ENCODE measurements around the gene OR52I2. TPM values are rescaled to one million over a fixed set of nuclear protein-coding genes. Genes with fewer than 3 reads are reported as not detected.
A peak's percentile ranks its signal among the peaks of the same experiment; 100 is the strongest.

OR52I2 gene
- polyA plus RNA-seq, 1 experiment: not detected

GRCh38 chr11:4607096-4607495 is 25.6 kb downstream of the OR52I2 start:
- DNase-seq (ENCODE audit: low read depth): no peak
- CTCF ChIA-PET: interaction anchor here (3.3 kb wide), 1 partner anchor 29 kb away, joined by 16 read pairs; the partner anchor contains the start of gene OR51D1
- peak overlapping the region; percentile 61 for H3K4me3 ChIP-seq (ENCODE audit: low read depth, low read length)
- no peaks in the 10 kb centered on the region for H3K27me3 ChIP-seq (ENCODE audit: control insufficient read depth, insufficient read depth, low read length)
- H3K36me3 ChIP-seq (ENCODE audit: control insufficient read depth, insufficient read depth, low read length): peaks cover 1% of the 10 kb centered on the region; the same call in 1 of the 2 replicates
- no peak for TF ChIP-seq CTCF (IDR thresholded peaks at IDR 0.05; ENCODE audit: insufficient read depth, low read depth, low read length)
- POLR2A ChIA-PET: no interaction called here

GRCh38 chr11:4607781-4608666 is 26.5 kb downstream of the OR52I2 start, which contains the start of gene TRIM68:
Gene TRIM68, minus strand, starts transcription at chr11:4608231. Its CDS starts 2,727 bp downstream, at chr11:4605504.
- peaks cover 1% of the 10 kb centered on the region; the same call in 1 of the 2 replicates for H3K36me3 ChIP-seq (ENCODE audit: control insufficient read depth, insufficient read depth, low read length)
- DNase-seq (ENCODE audit: low read depth): peak; percentile 75
- ChIA-PET POLR2A (no interaction called here), CTCF (interaction anchor here (0.8 to 3.3 kb wide), 2 partner anchors 11 to 29 kb away, joined by 3 to 16 read pairs; partner anchors contain the start of gene OR51D1)
- no peaks in the 10 kb centered on the region; the same call in 1 of the 2 replicates for H3K27me3 ChIP-seq (ENCODE audit: control insufficient read depth, insufficient read depth, low read length)
- H3K4me3 ChIP-seq (ENCODE audit: low read depth, low read length): peak within 1 kb of the TSS; percentile 61
- no peak for TF ChIP-seq CTCF (IDR thresholded peaks at IDR 0.05; ENCODE audit: insufficient read depth, low read depth, low read length)

- no peak for TF ChIP-seq CTCF (IDR thresholded peaks at IDR 0.05; ENCODE audit: insufficient read depth, low read depth, low read length)
- ChIA-PET CTCF (no interaction called here), POLR2A (no interaction called here)
- Histone ChIP-seq H3K4me3 (ENCODE audit: low read depth, low read length) (no peak overlapping the region), H3K36me3 (ENCODE audit: control insufficient read depth, insufficient read depth, low read length) (no peaks in the 10 kb centered on the region), H3K27me3 (ENCODE audit: control insufficient read depth, insufficient read depth, low read length) (no peaks in the 10 kb centered on the region; the same call in 1 of the 2 replicates)
- DNase-seq (ENCODE audit: low read depth): no peak
Observed at GRCh38 chr11:4610258-4610935, 28.9 kb downstream of the OR52I2 start.

- H3K36me3 ChIP-seq (ENCODE audit: control insufficient read depth, insufficient read depth, low read length): no peaks in the 10 kb centered on the region
- no peak overlapping the region for H3K4me3 ChIP-seq (ENCODE audit: low read depth, low read length)
- TF ChIP-seq CTCF (IDR thresholded peaks at IDR 0.05; ENCODE audit: insufficient read depth, low read depth, low read length): no peak
- ChIA-PET CTCF (interaction anchor here (0.6 to 1.6 kb wide), 3 partner anchors 13 to 1407 kb away, joined by 3 to 6 read pairs (median 3); partner anchors contain the start of gene OR51D1), POLR2A (no interaction called here)
- no peaks in the 10 kb centered on the region; the same call in 1 of the 2 replicates for H3K27me3 ChIP-seq (ENCODE audit: control insufficient read depth, insufficient read depth, low read length)
- DNase-seq (ENCODE audit: low read depth): no peak
Observed at GRCh38 chr11:4611986-4612385, 30.4 kb downstream of the OR52I2 start.

Measured in BJ (cell line).